ENCODE measurements around the gene HERC2.
A peak's percentile ranks its signal among the peaks of the same experiment; 100 is the strongest.
"Not testable (repeated sequence)": the region's sequence is repeated elsewhere in the genome, so short reads cannot be mapped to it uniquely, and the experiment has no call there.

Gene HERC2

DNA sequence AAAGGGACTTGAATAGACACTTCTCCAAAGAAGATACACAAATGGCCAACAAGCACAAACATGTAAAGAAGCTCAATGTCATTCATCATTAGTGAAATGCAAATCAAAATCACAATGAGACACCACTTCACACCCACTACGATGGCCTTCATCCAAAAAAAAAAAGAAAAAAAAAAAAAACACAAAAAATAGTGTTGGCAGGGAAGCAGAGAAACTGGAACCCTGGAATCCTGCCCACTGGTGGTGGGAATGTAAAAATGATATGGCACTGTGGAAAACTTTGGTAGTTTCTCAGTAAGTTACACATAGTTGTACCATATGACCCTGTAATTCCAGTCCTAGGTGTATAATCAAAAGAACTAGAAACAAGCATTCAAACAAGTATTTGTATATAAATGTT lies 94.7 kb downstream of the HERC2 start:
- DNase-seq (ENCODE audit: low read depth), result peak; percentile 19

DNA sequence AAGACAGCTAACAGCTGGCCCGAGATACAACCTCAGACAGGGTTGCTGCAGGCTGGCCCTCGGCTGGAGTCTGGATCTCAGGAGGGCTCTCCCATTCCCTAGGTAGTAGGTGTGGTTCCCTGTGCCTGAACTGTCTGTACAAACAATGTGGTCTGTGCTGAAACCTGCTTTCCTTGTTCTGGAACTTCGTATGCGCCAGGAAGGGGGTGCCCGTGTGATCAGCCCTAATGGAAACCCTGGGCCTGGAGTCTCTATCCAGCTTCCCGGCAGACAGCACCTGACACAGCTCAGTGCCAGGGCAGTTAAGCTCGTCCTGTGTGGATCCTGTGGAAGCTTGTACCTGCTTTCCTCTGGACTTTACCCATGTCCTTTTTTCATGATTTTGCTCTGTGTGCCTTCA lies 99.4 kb downstream of the HERC2 start:
- DNase-seq (ENCODE audit: low read depth), result not testable (repeated sequence)

GRCh38 chr15:28221696-28222095 lies 100.3 kb downstream of the HERC2 start:
- not testable (repeated sequence) for DNase-seq (ENCODE audit: low read depth)

DNA sequence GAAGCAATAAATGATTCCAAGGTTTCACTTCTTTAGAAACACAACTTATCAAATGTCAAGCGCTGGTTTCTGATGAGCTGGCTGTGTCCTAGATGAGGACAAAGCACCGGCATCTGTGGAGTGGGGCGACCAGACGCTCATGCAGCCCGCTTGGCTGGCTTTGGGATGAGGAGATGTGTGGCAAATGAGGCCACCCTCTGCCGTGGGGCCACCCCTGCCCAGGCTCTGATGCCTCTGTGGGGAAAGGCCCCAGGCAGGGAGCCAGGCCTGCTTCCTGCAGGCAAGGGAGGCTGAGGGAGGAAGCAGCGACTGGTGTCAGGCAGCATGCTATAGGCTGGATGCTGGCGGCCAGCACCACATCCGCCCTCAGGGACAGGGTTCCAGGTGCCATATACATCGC lies 102.9 kb downstream of the HERC2 start:
- DNase-seq (ENCODE audit: low read depth), result no peak

DNA sequence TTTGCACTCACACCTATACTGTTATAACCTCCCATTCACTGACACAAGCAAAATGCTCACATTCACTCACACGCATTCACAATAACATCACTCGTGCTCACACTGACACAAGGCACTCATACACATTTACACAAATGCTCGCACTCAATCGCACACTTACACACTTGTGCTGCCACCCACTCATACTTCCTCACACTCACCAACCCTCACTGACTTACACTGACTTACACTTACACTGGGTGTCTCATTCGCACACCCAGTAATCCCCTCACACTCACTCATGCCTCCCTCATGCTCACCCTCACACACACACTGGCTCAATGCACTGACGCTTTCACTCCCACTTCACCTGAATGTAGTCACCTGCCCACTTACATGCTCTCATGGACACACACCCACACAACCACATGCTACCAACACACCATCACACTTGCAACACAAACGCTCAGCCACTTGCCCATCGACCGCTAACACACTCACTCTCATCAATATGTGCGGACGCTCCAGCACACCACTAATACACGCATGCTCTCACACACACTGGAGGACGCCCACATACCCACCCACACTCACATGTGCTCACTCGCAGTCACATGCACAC lies 104.9 kb downstream of the HERC2 start:
- not testable (repeated sequence) for DNase-seq (ENCODE audit: low read depth)

- DNase-seq (ENCODE audit: low read depth), result not testable (repeated sequence)
Measured at GRCh38 chr15:28215521-28215920, 106.5 kb downstream of the HERC2 start.

GRCh38 chr15:28214006-28214790 lies 107.8 kb downstream of the HERC2 start:
- DNase-seq (ENCODE audit: low read depth), result not testable (repeated sequence)

DNA sequence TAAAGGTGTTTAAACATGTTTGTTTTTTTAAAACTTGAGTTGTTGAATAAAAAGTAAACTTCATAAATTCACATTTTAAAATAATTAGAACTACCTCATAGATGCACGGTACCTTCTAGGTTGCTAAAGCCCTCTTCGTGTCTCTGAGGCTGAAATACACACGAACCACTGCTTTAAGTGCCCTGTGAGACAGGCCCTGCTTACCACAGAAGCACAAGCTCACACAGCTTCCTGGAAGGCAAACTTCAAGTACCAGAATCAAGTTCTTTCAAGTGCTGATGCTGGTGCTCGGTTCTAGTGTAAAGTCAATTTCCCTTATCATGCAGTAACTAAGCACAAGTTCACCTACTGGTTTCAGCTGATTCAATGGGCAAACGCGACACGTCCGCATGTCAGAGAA lies 108.6 kb downstream of the HERC2 start:
- DNase-seq (ENCODE audit: low read depth), result not testable (repeated sequence)

DNA sequence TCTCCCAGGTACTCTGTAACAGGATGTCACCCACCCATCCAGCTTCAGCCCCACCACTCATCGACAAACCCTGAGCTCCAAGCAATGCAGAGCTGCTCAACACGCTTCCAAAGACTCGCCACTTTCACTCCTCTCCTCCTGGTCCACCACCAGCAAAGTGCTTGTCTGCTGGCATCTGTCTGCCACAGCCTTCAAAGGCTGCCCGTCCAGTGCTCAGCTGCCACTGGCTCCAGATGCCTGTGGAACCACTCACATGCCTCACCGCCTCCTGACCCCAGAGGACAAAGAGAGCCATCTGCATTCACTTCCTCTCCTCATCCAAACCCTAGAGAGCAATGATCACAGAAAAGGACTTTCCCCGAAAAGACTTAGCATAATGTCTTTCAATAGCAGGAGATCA lies 113.4 kb downstream of the HERC2 start:
- DNase-seq (ENCODE audit: low read depth), result no peak

DNA sequence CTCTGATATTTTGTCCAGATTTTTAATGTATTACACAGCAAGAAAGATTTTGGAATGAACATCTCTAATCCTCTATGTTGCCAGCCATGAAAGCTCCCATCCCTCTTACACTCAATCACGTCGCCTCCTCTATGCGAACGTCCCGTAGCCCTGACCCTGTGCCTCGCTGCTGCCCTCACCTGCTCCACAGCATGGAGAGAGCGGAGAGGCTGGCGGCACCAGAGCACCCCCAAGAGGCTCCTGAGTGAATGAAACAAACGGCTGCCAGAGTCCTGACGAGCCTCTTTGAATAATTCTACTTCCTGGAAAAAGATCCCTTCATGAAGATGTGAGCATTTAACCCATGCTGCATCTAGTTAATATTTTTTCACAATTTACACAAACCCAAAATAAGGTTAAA lies 116.3 kb downstream of the HERC2 start:
- DNase-seq (ENCODE audit: low read depth), result not testable (repeated sequence)

GRCh38 chr15:28203055-28203828 lies 118.7 kb downstream of the HERC2 start:
- DNase-seq (ENCODE audit: low read depth), result not testable (repeated sequence)

DNA sequence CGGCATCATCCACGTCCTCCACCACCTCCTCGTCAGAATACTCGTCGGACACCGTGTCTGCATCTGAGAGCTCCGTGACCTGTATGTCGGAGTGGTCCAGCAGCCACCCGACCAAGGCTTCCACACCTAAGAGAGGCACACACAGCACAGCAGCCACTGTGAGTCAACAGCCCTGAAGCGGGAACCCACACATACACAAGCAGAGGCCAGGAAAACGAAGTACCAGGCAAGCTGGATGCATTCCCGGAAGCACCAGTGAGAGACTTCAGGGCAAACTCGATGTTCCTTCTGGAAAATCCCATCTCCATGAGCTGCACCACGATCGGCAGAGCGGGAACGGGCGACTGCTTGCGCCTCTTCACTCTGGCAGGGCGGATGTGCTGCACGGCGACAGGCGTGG lies 119.9 kb downstream of the HERC2 start:
- not testable (repeated sequence) for DNase-seq (ENCODE audit: low read depth)

DNA sequence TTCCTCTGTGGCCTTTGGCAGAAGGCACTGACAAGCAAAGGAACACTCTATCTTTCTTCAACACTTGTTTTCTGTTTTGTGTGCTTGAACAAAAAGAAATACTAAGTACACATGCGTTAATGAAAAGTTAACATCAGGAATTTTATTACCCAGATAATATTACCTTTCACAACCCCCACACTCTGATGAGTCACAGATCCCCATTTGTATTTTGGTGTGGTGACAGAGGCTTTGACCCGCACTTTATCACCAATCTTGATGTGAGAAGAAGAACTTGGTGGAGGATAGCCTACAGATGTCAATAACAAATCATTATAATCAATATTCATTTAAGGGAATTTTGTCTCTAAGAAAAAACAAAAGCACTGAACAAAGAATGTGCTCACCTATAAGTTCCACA lies 123.8 kb downstream of the HERC2 start:
- DNase-seq (ENCODE audit: low read depth), result not testable (repeated sequence)

DNA sequence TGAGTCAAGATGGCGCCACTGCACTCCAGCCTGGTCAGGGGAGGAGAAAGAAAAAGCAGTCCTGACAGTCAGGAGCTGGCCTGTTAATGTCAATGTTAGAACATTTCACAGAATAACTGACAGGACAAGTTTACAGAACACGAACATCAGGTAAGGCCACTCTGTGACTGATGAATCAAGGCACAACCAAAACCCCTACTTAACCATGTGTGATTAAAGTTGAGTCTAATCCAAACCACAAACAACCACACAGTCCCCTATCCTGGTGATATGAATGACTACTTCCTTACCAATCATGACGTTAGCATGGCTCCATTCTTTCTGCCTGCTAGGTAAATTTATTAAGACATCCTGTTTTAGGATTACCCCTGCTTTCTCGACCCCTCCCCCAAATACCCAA lies 124.3 kb downstream of the HERC2 start:
- DNase-seq (ENCODE audit: low read depth), result not testable (repeated sequence)

DNA sequence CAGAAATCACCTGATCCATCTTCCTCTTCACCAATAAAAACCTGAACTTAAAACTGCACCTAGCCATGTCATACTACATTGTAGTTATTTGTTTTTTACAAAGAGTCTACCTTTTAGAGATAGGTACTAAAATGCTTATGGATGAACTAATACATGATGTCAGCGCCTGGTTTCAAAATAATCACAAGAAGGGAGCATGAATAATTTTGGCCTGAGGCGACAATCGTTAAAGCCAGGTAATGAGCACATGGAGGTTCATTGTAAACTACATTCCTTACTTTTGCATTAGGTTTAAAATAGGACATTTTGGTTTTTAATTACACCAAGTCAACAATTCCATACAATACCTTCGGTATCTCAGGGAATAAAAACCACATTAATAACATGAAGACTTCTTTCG lies 125.4 kb downstream of the HERC2 start:
- not testable (repeated sequence) for DNase-seq (ENCODE audit: low read depth)

DNA sequence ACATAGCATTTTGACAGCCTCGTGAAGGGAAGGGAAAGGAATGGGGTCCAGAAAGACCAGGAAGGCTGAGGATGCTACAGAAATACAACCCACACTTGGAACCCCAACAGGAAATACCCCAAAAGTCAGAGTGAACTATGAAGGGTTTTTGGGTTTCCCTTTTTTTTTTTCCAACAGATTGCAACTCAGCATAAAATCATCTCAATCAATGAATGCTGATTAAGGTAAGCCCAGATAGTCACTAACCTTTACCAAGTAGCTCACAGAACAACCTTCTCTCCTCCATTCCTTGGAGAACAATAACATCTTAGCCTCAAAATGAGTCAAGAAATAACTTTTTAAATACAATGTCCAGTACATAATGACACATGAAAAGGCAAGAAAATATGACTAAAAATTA lies 129.2 kb downstream of the HERC2 start:
- no peak for DNase-seq (ENCODE audit: low read depth)

GRCh38 chr15:28191832-28192231 lies 130.1 kb downstream of the HERC2 start:
- peak; percentile 55 for DNase-seq (ENCODE audit: low read depth)

- DNase-seq (ENCODE audit: low read depth), result no peak
Measured at GRCh38 chr15:28190391-28191174, 131.4 kb downstream of the HERC2 start.

GRCh38 chr15:28185148-28185895 lies 136.7 kb downstream of the HERC2 start:
- DNase-seq (ENCODE audit: low read depth), result no peak

- DNase-seq (ENCODE audit: low read depth), result peak; percentile 10
Measured at GRCh38 chr15:28184166-28184565, 137.8 kb downstream of the HERC2 start.

GRCh38 chr15:28182731-28183130 lies 139.2 kb downstream of the HERC2 start:
- DNase-seq (ENCODE audit: low read depth), result no peak

Data from amniotic epithelial cell (primary cell).